ENCODE measurements around the gene PARP1. TPM values are rescaled to one million over a fixed set of nuclear protein-coding genes. Genes with fewer than 3 reads are reported as not detected.

Gene PARP1
- total and polyA plus RNA-seq, 8 donors, result 78.7 to 153 (median 129) TPM

DNA sequence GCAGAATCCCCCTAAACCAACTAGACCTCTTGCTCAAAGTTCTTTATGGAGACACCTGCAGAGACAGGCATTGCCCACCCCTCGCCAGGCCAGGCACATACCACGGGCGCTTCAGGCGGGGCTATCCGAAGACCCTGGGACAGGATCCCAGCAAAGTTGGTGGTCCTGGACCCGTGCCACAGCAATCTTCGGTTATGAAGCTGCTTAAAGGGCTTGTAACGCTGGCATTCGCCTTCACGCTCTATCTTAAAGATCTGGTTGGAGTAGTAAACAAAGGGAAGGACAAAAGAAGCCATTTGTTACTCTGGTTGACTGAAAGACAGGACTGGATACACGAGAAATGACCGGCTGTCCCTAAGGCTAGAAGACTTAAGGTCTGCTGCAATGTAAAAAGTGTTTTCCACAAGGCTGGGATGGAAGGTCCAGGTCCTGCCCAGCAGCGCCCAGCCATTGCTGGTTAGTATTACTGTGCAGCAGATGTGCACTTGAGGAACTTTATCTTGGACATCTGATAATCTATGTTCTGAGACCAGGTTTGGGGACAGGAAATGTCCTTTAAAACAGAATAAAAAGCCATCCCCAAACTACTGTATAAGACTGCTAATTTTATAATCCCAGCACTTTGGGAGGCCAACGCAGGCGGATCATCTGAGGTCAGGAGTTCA, 42.9 kb downstream of the PARP1 start:
- peaks cover 0 to 100% of the 10 kb centered on the region in 2 donors for H3K36me3 ChIP-seq
- intact Hi-C loops (cut with DNase I), result no loop called here
- no peaks in the 10 kb centered on the region for H3K27me3 ChIP-seq
- TF ChIP-seq, protein P1, sequence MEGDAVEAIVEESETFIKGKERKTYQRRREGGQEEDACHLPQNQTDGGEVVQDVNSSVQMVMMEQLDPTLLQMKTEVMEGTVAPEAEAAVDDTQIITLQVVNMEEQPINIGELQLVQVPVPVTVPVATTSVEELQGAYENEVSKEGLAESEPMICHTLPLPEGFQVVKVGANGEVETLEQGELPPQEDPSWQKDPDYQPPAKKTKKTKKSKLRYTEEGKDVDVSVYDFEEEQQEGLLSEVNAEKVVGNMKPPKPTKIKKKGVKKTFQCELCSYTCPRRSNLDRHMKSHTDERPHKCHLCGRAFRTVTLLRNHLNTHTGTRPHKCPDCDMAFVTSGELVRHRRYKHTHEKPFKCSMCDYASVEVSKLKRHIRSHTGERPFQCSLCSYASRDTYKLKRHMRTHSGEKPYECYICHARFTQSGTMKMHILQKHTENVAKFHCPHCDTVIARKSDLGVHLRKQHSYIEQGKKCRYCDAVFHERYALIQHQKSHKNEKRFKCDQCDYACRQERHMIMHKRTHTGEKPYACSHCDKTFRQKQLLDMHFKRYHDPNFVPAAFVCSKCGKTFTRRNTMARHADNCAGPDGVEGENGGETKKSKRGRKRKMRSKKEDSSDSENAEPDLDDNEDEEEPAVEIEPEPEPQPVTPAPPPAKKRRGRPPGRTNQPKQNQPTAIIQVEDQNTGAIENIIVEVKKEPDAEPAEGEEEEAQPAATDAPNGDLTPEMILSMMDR (IDR thresholded peaks at IDR 0.05), result no peak
- no peak for DNase-seq
- ATAC-seq, result no peak
- no peaks in the 10 kb centered on the region for H3K9me3 ChIP-seq
- H3K4me3 ChIP-seq, result no peak overlapping the region
- no peaks in the 10 kb centered on the region for H3K4me1 ChIP-seq
- no peak overlapping the region for H3K27ac ChIP-seq

GRCh38 chr1:226364514-226364899, 43.4 kb downstream of the PARP1 start:
- Histone ChIP-seq H3K9me3 (no peaks in the 10 kb centered on the region), H3K36me3 (peaks cover 0 to 100% of the 10 kb centered on the region in 2 donors), H3K27ac (no peak overlapping the region), H3K27me3 (no peaks in the 10 kb centered on the region), H3K4me3 (no peak overlapping the region), H3K4me1 (no peaks in the 10 kb centered on the region)
- intact Hi-C loops (cut with DNase I), result no loop called here
- DNase-seq (no peak), ATAC-seq (no peak)
- TF ChIP-seq, protein P1 (IDR thresholded peaks at IDR 0.05), result no peak

GRCh38 chr1:226363801-226364513, 43.9 kb downstream of the PARP1 start:
- Histone ChIP-seq H3K4me3 (no peak overlapping the region), H3K36me3 (peaks cover 0 to 100% of the 10 kb centered on the region in 2 donors), H3K9me3 (no peaks in the 10 kb centered on the region), H3K27ac (no peak overlapping the region), H3K27me3 (no peaks in the 10 kb centered on the region), H3K4me1 (no peaks in the 10 kb centered on the region)
- intact Hi-C loops (cut with DNase I), result no loop called here
- no peak for ATAC-seq
- TF ChIP-seq, protein P1 (IDR thresholded peaks at IDR 0.05), result no peak
- DNase-seq, result no peak

- Histone ChIP-seq H3K4me3 (no peak overlapping the region), H3K9me3 (no peaks in the 10 kb centered on the region), H3K4me1 (no peaks in the 10 kb centered on the region), H3K27ac (no peak overlapping the region), H3K27me3 (no peaks in the 10 kb centered on the region), H3K36me3 (peaks cover 0 to 100% of the 10 kb centered on the region in 2 donors)
- no peak for ATAC-seq
- intact Hi-C loops (cut with DNase I), result no loop called here
- TF ChIP-seq, protein P1 (IDR thresholded peaks at IDR 0.05), result no peak
- no peak for DNase-seq
These were observed 44.9 kb downstream of the PARP1 start for GRCh38 chr1:226362891-226363447.

DNA sequence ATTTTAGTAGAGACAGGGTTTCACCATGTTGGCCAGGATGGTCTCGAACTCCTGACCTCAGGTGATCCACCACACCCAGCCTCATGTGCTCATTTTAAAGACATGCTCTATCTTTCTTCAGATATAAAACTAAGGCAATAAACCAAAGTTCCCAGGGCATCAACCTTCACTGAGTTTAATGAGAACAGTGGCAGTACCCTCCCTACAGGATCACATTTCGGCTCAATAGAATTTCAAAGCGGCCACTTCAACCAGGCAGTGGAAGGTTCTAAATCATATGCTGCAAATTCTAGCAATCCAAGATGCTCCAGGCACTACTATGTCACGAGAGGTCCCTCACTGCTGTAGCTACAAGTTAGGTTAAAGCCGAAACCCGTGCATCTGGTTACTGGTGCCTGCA, 45.5 kb downstream of the PARP1 start:
- no peaks in the 10 kb centered on the region for H3K4me1 ChIP-seq
- H3K36me3 ChIP-seq, result peaks cover 0 to 100% of the 10 kb centered on the region in 2 donors
- DNase-seq, result no peak
- no peaks in the 10 kb centered on the region for H3K27me3 ChIP-seq
- TF ChIP-seq, protein P1 (IDR thresholded peaks at IDR 0.05), result no peak
- no peak overlapping the region for H3K4me3 ChIP-seq
- intact Hi-C loops (cut with DNase I), result no loop called here
- no peak for ATAC-seq
- no peaks in the 10 kb centered on the region for H3K9me3 ChIP-seq
- H3K27ac ChIP-seq, result no peak overlapping the region
